Measurements from ENCODE around the gene SNX20. TPM values are rescaled to one million over a fixed set of nuclear protein-coding genes. Genes with fewer than 3 reads are reported as not detected.

Gene SNX20
- total and polyA plus RNA-seq, 10 of the 15 experiments (the other 5 are each of a cell fraction or from before 2014, with no cell fraction given): 4.6 to 30.8 (median 21.9) TPM

GRCh38 chr16:50636753-50637374, 44.2 kb downstream of the SNX20 start (continued):
- TF ChIP-seq ZBTB40 (IDR thresholded peaks at IDR 0.05; ENCODE audit: borderline replicate concordance): no peak
- TF ChIP-seq SIX5 (IDR thresholded peaks at IDR 0.05; ENCODE audit: low read depth, low read length, severe bottlenecking): no peak
- no peak for TF ChIP-seq SMC3 (IDR thresholded peaks at IDR 0.05; ENCODE audit: borderline replicate concordance, low read length)
- no peak for TF ChIP-seq TCF3 (IDR thresholded peaks at IDR 0.05; ENCODE audit: borderline replicate concordance, insufficient read depth, low read depth, low read length)
- TF ChIP-seq DPF2 (IDR thresholded peaks at IDR 0.05): no peak
- no peak for TF ChIP-seq SREBF1 (IDR thresholded peaks at IDR 0.05; ENCODE audit: low read length)
- no peak for TF ChIP-seq NFYA (IDR thresholded peaks at IDR 0.05; ENCODE audit: borderline replicate concordance, low read depth, low read length)
- TF ChIP-seq NFXL1 (IDR thresholded peaks at IDR 0.05; ENCODE audit: borderline replicate concordance): no peak
- no peak for TF ChIP-seq MTA3 (IDR thresholded peaks at IDR 0.05; ENCODE audit: borderline replicate concordance, low read length)
- no peak for TF ChIP-seq PAX5 (IDR thresholded peaks at IDR 0.05; ENCODE audit: borderline replicate concordance, low read depth, low read length)

Measured in GM12878 (cell line).